Stimulated activated CD8-positive, alpha-beta memory T cell treated with anti-CD3 and anti-CD28 coated beads, Interleukin-15, amount 100 ng/mL, for 24 hours (primary cell): Measurements from ENCODE around the gene ZDHHC11B.
"Not testable (repeated sequence)": the region's sequence is repeated elsewhere in the genome, so short reads cannot be mapped to it uniquely, and the experiment has no call there.

Experiments
- DNase-seq: peaks from one replicate; pipeline ENCODE4 v3.0.0-alpha.2; 2020; ENCODE audit warnings: low read depth

ZDHHC11B gene

GRCh38 chr5:766666-767431, 17.7 kb downstream of the ZDHHC11B start:
- no peak for DNase-seq

- DNase-seq: no peak
Measured at GRCh38 chr5:765948-766631, 18.4 kb downstream of the ZDHHC11B start.

GRCh38 chr5:763998-764781, 20.3 kb downstream of the ZDHHC11B start:
- DNase-seq: no peak

GRCh38 chr5:763397-763796, 21.1 kb downstream of the ZDHHC11B start:
- no peak for DNase-seq

- DNase-seq: not testable (repeated sequence)
Measured at GRCh38 chr5:762996-763395, 21.5 kb downstream of the ZDHHC11B start.

- DNase-seq: no peak
Measured at GRCh38 chr5:761854-762710, 22.4 kb downstream of the ZDHHC11B start.

GRCh38 chr5:761059-761771, 23.3 kb downstream of the ZDHHC11B start:
- DNase-seq: no peak

GRCh38 chr5:760363-761058, 24.0 kb downstream of the ZDHHC11B start:
- DNase-seq: no peak

- DNase-seq: no peak
Measured at GRCh38 chr5:759781-760362, 24.7 kb downstream of the ZDHHC11B start.

- no peak for DNase-seq
Measured at GRCh38 chr5:759111-759751, 25.3 kb downstream of the ZDHHC11B start.

- DNase-seq: no peak
Measured at GRCh38 chr5:758698-759053, 25.9 kb downstream of the ZDHHC11B start.

GRCh38 chr5:757931-758697, 26.4 kb downstream of the ZDHHC11B start:
- no peak for DNase-seq

- DNase-seq: no peak
Measured at GRCh38 chr5:757346-757930, 27.1 kb downstream of the ZDHHC11B start.

GRCh38 chr5:756865-757345, 27.6 kb downstream of the ZDHHC11B start:
- DNase-seq: no peak

GRCh38 chr5:756171-756570, 28.4 kb downstream of the ZDHHC11B start:
- DNase-seq: no peak

GRCh38 chr5:754143-754632, 30.3 kb downstream of the ZDHHC11B start:
- DNase-seq: not testable (repeated sequence)

- DNase-seq: not testable (repeated sequence)
Measured at GRCh38 chr5:753567-754142, 30.9 kb downstream of the ZDHHC11B start.
